Esophagus muscularis mucosa (tissue), 4 donors: ENCODE results near the gene PHF11.

Experiments
- CTCF ChIP-seq, 3 experiments: fragments of 200-600 bp in 2 of 3; fragments of 450-650 bp in 1 of 3; sonication (generic) in 2 of 3; IDR thresholded peaks; one replicate each; pipeline ENCODE4 v1.5.1; 2017 to 2019; ENCODE audit warnings: antibody characterized with exemption in 3 of 3, mild to moderate bottlenecking in 2 of 3, moderate library complexity in 1 of 3
- EP300 ChIP-seq: sonication (generic); formaldehyde crosslinking; IDR thresholded peaks from one replicate; pipeline ENCODE4 v1.6.1; 2017; ENCODE audit warnings: antibody characterized with exemption
- POLR2A ChIP-seq: fragments of 450-650 bp; IDR thresholded peaks from one replicate; pipeline ENCODE4 v1.6.1; 2017; ENCODE audit warnings: antibody characterized with exemption, moderate library complexity, mild to moderate bottlenecking, low read depth
- POLR2AphosphoS5 ChIP-seq, 2 donors: sonication (generic); formaldehyde crosslinking; IDR thresholded peaks; one replicate each; pipeline ENCODE4 v1.6.1; 2017; ENCODE audit warnings: antibody characterized with exemption in 2 of 2

GRCh38 chr13:49545661-49546060, 49.9 kb downstream of the PHF11 start:
- TF ChIP-seq CTCF (IDR thresholded peaks at IDR 0.05) = no peak
- no peak for TF ChIP-seq POLR2AphosphoS5 (IDR thresholded peaks at IDR 0.05)
- TF ChIP-seq EP300 = no peak
- TF ChIP-seq POLR2A = no peak
